Nephron (organoid): ENCODE data around the gene NCOR2.
A peak's percentile ranks its signal among the peaks of the same experiment; 100 is the strongest.

ENCODE experiments used
- H3K27ac Mint-ChIP-seq, 3 experiments: 2 replicates each; pipeline ENCODE4 v1.8.0; 2020; ENCODE audit warnings: mixed read lengths in 3 of 3, mild to moderate bottlenecking in 2 of 3, moderate library complexity in 1 of 3
- H3K27me3 Mint-ChIP-seq: 2 replicates; pipeline ENCODE4 v1.8.0; 2021; ENCODE audit warnings: low read depth, mild to moderate bottlenecking, moderate library complexity, mixed read lengths
- H3K36me3 Mint-ChIP-seq: 2 replicates; pipeline ENCODE4 v1.8.0; 2020; ENCODE audit warnings: low read depth, mixed read lengths
- H3K4me1 Mint-ChIP-seq: 2 replicates; pipeline ENCODE4 v1.8.0; 2020; ENCODE audit warnings: mixed read lengths
- H3K4me3 Mint-ChIP-seq, 3 experiments: 2 replicates each; pipeline ENCODE4 v1.8.0; 2020; ENCODE audit warnings: mild to moderate bottlenecking in 3 of 3, mixed read lengths in 3 of 3, moderate library complexity in 2 of 3
- H3K9me3 Mint-ChIP-seq: 2 replicates; pipeline ENCODE4 v1.8.0; 2020; ENCODE audit warnings: mixed read lengths
- TF ChIP-seq, protein P1 (sequence below), 3 experiments: fragments of 200-600 bp; sonication (generic); IDR thresholded peaks; one replicate each; pipeline ENCODE4 v1.5.0; 2021; ENCODE audit warnings: antibody characterized with exemption in 3 of 3; ENCODE audit not compliant: unreplicated experiment in 3 of 3

NCOR2 gene

GRCh38 chr12:124582108-124582424, 14.7 kb upstream of the NCOR2 start:
- Mint-ChIP-seq H3K4me3 (no peak overlapping the region), H3K27me3 (peaks cover 11% of the 10 kb centered on the region)

DNA sequence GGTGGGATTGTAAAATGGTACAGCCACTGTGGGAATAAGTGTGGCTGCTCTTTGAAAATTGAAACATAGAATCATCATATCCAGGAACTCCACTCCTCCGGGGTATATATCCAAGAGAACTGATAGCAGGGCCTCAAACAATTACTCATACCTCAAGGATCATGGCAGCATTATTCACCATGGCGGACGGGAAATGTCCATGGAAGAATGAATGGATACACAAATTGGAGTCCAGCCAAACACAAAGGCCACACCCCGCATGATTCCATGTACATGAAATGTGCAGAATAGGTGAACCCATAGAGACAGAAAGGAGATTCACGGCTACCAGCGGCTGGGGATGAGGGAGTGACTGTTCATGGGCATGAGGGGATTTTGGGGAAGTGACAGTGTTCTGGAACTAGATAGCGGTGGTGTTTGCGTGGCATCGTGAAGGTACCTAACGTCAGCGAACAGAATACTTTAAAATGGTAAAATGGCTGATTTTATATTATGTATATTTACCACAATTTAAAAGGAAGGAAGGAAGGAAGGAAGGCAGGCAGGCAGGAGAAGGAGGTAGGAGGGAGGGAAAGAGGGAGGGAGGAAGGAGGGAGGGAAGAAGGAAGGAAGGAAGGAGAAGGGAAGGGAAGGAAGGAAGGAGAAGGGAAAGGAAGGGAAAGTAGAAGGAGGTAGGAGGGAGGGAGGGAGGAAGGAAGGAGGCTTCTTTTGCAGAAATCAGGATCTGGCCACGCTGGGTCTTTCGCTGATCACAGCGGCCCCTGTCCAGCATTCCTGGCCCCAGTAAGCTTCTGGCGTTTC, 14.1 kb upstream of the NCOR2 start:
- no peak overlapping the region for H3K4me3 Mint-ChIP-seq
- peaks cover 4% of the 10 kb centered on the region for H3K36me3 Mint-ChIP-seq
- TF ChIP-seq, protein P1, sequence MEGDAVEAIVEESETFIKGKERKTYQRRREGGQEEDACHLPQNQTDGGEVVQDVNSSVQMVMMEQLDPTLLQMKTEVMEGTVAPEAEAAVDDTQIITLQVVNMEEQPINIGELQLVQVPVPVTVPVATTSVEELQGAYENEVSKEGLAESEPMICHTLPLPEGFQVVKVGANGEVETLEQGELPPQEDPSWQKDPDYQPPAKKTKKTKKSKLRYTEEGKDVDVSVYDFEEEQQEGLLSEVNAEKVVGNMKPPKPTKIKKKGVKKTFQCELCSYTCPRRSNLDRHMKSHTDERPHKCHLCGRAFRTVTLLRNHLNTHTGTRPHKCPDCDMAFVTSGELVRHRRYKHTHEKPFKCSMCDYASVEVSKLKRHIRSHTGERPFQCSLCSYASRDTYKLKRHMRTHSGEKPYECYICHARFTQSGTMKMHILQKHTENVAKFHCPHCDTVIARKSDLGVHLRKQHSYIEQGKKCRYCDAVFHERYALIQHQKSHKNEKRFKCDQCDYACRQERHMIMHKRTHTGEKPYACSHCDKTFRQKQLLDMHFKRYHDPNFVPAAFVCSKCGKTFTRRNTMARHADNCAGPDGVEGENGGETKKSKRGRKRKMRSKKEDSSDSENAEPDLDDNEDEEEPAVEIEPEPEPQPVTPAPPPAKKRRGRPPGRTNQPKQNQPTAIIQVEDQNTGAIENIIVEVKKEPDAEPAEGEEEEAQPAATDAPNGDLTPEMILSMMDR (IDR thresholded peaks at IDR 0.05; ENCODE audit: unreplicated experiment in 3 of 3), result no peak
- H3K4me1 Mint-ChIP-seq, result peaks cover 12% of the 10 kb centered on the region
- peaks cover 11% of the 10 kb centered on the region for H3K9me3 Mint-ChIP-seq
- H3K27ac Mint-ChIP-seq, result peak overlapping the region in 2 of 3 experiments; percentile 15 to 53
- peaks cover 11% of the 10 kb centered on the region for H3K27me3 Mint-ChIP-seq

More at GRCh38 chr12:124582108-124582424, 14.7 kb upstream of the NCOR2 start:
- Mint-ChIP-seq H3K27ac (peak overlapping the region in 1 of 3 experiments; percentile 53), H3K9me3 (peaks cover 11% of the 10 kb centered on the region), H3K36me3 (peaks cover 4% of the 10 kb centered on the region), H3K4me1 (peaks cover 16% of the 10 kb centered on the region)
- TF ChIP-seq, protein P1 (IDR thresholded peaks at IDR 0.05; ENCODE audit: unreplicated experiment in 3 of 3), result no peak

DNA sequence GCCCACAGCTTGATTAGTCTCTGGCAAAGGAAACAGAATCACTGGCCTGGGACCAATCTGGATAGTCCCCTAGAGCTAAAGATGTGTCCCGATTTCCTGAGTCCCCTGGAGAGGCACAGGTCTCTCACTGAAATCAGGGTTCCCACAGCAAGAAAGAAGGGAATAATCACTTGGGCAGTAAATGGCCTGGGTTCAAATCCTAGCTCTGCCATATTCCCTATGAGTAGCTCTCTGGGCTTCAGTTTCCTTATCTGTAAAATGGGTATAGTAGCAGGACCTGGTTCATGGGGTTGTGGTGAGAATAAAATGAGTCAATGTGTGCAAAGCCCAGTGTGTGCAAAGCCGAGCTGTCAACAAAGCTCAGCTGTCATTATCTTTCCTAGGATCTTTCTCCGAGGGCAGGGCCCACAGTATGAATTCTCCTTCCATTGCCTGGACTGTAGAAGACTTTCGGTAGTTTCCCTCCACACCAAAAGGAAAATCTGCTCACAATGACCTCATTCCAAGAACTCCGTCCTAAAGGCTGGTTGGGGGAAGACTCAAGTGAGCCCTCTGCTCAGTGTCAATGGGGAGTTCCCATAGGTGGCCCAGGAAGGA, 12.6 kb upstream of the NCOR2 start:
- Mint-ChIP-seq H3K4me3 (no peak overlapping the region), H3K27ac (peak overlapping the region in 1 of 3 experiments; percentile 11), H3K36me3 (peaks cover 4% of the 10 kb centered on the region), H3K27me3 (peaks cover 11% of the 10 kb centered on the region), H3K9me3 (peaks cover 11% of the 10 kb centered on the region), H3K4me1 (peaks cover 11% of the 10 kb centered on the region)
- TF ChIP-seq, protein P1 (IDR thresholded peaks at IDR 0.05; ENCODE audit: unreplicated experiment in 3 of 3), result no peak

DNA sequence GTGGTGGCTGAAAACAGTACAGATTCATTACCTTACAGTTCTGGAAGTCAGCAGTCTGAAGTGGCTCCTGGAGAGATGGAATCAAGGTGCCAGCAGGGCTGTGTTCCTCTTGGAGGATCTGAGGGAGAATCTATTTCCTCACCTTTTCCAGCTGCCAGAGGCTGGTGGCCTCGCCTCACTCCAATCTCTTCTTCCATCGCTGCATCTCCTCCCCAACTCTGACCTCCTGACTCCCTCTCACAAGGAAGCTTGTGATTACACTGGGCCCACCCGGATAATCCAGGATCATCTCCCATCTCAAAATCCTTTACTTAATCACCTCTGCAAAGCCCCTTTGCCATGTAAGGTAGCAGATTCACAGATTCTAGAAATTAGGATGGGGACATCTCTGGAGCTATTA, 11.4 kb upstream of the NCOR2 start:
- Mint-ChIP-seq H3K4me3 (no peak overlapping the region), H3K4me1 (peaks cover 15% of the 10 kb centered on the region), H3K27ac (no peak overlapping the region), H3K27me3 (peaks cover 11% of the 10 kb centered on the region), H3K9me3 (peaks cover 11% of the 10 kb centered on the region), H3K36me3 (peaks cover 4% of the 10 kb centered on the region)
- TF ChIP-seq, protein P1 (IDR thresholded peaks at IDR 0.05; ENCODE audit: unreplicated experiment in 3 of 3), result no peak

GRCh38 chr12:124578445-124578844, 11.0 kb upstream of the NCOR2 start:
- H3K27ac Mint-ChIP-seq, result no peak overlapping the region

More at GRCh38 chr12:124578445-124578844, 11.0 kb upstream of the NCOR2 start:
- TF ChIP-seq, protein P1 (IDR thresholded peaks at IDR 0.05; ENCODE audit: unreplicated experiment in 3 of 3), result no peak
- peaks cover 4% of the 10 kb centered on the region for H3K36me3 Mint-ChIP-seq
- no peak overlapping the region for H3K4me3 Mint-ChIP-seq
- peaks cover 15% of the 10 kb centered on the region for H3K4me1 Mint-ChIP-seq
- peaks cover 11% of the 10 kb centered on the region for H3K9me3 Mint-ChIP-seq
- H3K27me3 Mint-ChIP-seq, result peaks cover 11% of the 10 kb centered on the region
